NCI-H345 treated with DMSO at 0.1 percent for 48 hours (cell line): ENCODE data around the gene PCK2.
"Not testable (repeated sequence)": the region's sequence is repeated elsewhere in the genome, so short reads cannot be mapped to it uniquely, and the experiment has no call there.

Experiments used
- DNase-seq: peaks from one replicate; lab custom pipeline; 2025; ENCODE audit not compliant: unreplicated experiment; lab: John Stamatoyannopoulos, UW

PCK2 gene

GRCh38 chr14:24093207-24093900 lies 757 bp upstream of the PCK2 start:
- DNase-seq: no peak

- DNase-seq: no peak
These were observed 745 bp downstream of the PCK2 start for GRCh38 chr14:24094841-24095270.

GRCh38 chr14:24095271-24096068 lies 1.4 kb downstream of the PCK2 start:
- no peak for DNase-seq

- DNase-seq: no peak
These were observed 2.6 kb downstream of the PCK2 start for GRCh38 chr14:24096545-24097181.

GRCh38 chr14:24098229-24098926 lies 4.3 kb downstream of the PCK2 start:
- DNase-seq: no peak

- peak; percentile 39 for DNase-seq
These were observed 5.1 kb downstream of the PCK2 start for GRCh38 chr14:24098927-24099813.

GRCh38 chr14:24100197-24100981 lies 6.3 kb downstream of the PCK2 start:
- DNase-seq: no peak

GRCh38 chr14:24100982-24101494 lies 6.9 kb downstream of the PCK2 start:
- DNase-seq: no peak

GRCh38 chr14:24102357-24103048 lies 8.4 kb downstream of the PCK2 start:
- DNase-seq: no peak

- no peak for DNase-seq
These were observed 9.3 kb downstream of the PCK2 start for GRCh38 chr14:24103451-24103850.

- DNase-seq: not testable (repeated sequence)
These were observed 11.6 kb downstream of the PCK2 start for GRCh38 chr14:24105609-24106239.

- no peak for DNase-seq
These were observed 12.7 kb downstream of the PCK2 start for GRCh38 chr14:24106672-24107271.

- DNase-seq: no peak
These were observed 14.3 kb downstream of the PCK2 start for GRCh38 chr14:24108336-24108874.

GRCh38 chr14:24110060-24110459 lies 15.9 kb downstream of the PCK2 start:
- DNase-seq: no peak

GRCh38 chr14:24110523-24110922 lies 16.4 kb downstream of the PCK2 start:
- no peak for DNase-seq

- DNase-seq: no peak
These were observed 19.3 kb downstream of the PCK2 start for GRCh38 chr14:24113379-24113800.

- DNase-seq: peak; percentile 92
These were observed 19.9 kb downstream of the PCK2 start for GRCh38 chr14:24113801-24114531.
